Aorta (tissue), 5 donors: Measurements from ENCODE around the gene SEPTIN10. TPM values are rescaled to one million over a fixed set of nuclear protein-coding genes. Genes with fewer than 3 reads are reported as not detected.
A peak's percentile ranks its signal among the peaks of the same experiment; 100 is the strongest.

ENCODE experiments used
- ATAC-seq: fragments of 200-7000 bp; cut with Tn5 transposase; one replicate; pipeline ENCODE4 v1.9.1; 2022; ENCODE audit warnings: moderate library complexity; ENCODE audit not compliant: low FRiP score
- DNase-seq, 2 donors: peaks; one replicate each; pipeline ENCODE4 v3.0.0-alpha.2; 2020
- H3K27ac ChIP-seq, 2 donors: one replicate each; pipeline ENCODE4 v1.5.1; 2013; ENCODE audit warnings: low read length in 2 of 2, mild to moderate bottlenecking in 2 of 2, moderate library complexity in 2 of 2, control low read depth in 1 of 2, inconsistent platforms in 1 of 2, low read depth in 1 of 2
- H3K27me3 ChIP-seq, 2 donors: one replicate each; pipeline ENCODE4 v1.6.1; 2013; ENCODE audit warnings: control low read depth in 1 of 2, low read length in 1 of 2, mild to moderate bottlenecking in 1 of 2, moderate library complexity in 1 of 2; ENCODE audit not compliant: insufficient read depth in 2 of 2, control insufficient read depth in 1 of 2
- H3K36me3 ChIP-seq, 2 donors: one replicate each; pipeline ENCODE4 v1.6.1; 2013; ENCODE audit warnings: control low read depth in 1 of 2, low read length in 1 of 2, mild to moderate bottlenecking in 1 of 2; ENCODE audit not compliant: insufficient read depth in 2 of 2, control insufficient read depth in 1 of 2
- H3K4me1 ChIP-seq, 2 donors: one replicate each; pipeline ENCODE4 v1.6.1; 2013; ENCODE audit warnings: low read length in 2 of 2, control low read depth in 1 of 2, mild to moderate bottlenecking in 1 of 2, moderate library complexity in 1 of 2; ENCODE audit not compliant: insufficient read depth in 2 of 2, control insufficient read depth in 1 of 2
- H3K4me3 ChIP-seq, 2 donors: one replicate each; pipeline ENCODE4 v1.5.1; 2013; ENCODE audit warnings: low read length in 2 of 2, control low read depth in 1 of 2, mild to moderate bottlenecking in 1 of 2
- H3K9me3 ChIP-seq: one replicate; pipeline ENCODE4 v1.6.1; 2013; ENCODE audit warnings: mild to moderate bottlenecking, low read length; ENCODE audit not compliant: control insufficient read depth
- WGBS, 2 donors: extraction: QIAGEN DNeasy Blood & Tissue Kit; methylation state at CpG; one replicate each; pipeline ENCODE4 v1.1.7; 2013; 5-methylcytosine and 5-hydroxymethylcytosine counted together
- intact Hi-C, 2 donors: fragments of 100-400 bp; cut with DNase I; formaldehyde crosslinking; loops; one replicate each; pipeline versions ENCODE4 v1.14.2 to v1.15.0; 2022
- polyA plus RNA-seq, 2 donors: library from polyadenylated mRNA; stranded (reverse); fragments of 200-250 nt; gene quantifications; one replicate each; pipeline ENCODE4 v1.2.3, GENCODE V29; 2013
- total RNA-seq, 2 donors: library from RNA; stranded (reverse); fragmentation: NEBNext Ultra II Directional; extraction: Animal tissue kit (Norgen Biotek cat#: 25700); gene quantifications; one replicate each; pipeline ENCODE4 v1.2.1, GENCODE V29; 2021
- donor health status: healthy with polysubstance abuse.
- donor health status: Bipolar disorder and iron deficiency.
- donor health status: DM: no; HTN: no; CAD: no.
- donor health status: DM: no; HTN: no; CAD: no.
- donor health status: DM: yes; HTN: yes; CAD: no.

The SEPTIN10 gene
- total and polyA plus RNA-seq, 4 donors = 80.3 to 132 (median 107) TPM

GRCh38 chr2:109526442-109526970 is 87.3 kb downstream of the SEPTIN10 start:
- 90 to 94% methylated on average over 11 of the region's 11 CpGs for WGBS, 2 donors
- Histone ChIP-seq H3K27me3 (no peaks in the 10 kb centered on the region), H3K27ac (no peak overlapping the region), H3K9me3 (no peaks in the 10 kb centered on the region), H3K36me3 (no peaks in the 10 kb centered on the region), H3K4me3 (no peak overlapping the region), H3K4me1 (no peaks in the 10 kb centered on the region)
- ATAC-seq (no peak), DNase-seq (no peak)
- intact Hi-C loops = no loop called here

GRCh38 chr2:109525836-109526235 is 87.9 kb downstream of the SEPTIN10 start:
- WGBS, 2 donors = 81 to 82% methylated on average over 4 of the region's 4 CpGs
- Histone ChIP-seq H3K27me3 (no peaks in the 10 kb centered on the region), H3K36me3 (no peaks in the 10 kb centered on the region), H3K27ac (no peak overlapping the region), H3K4me1 (no peaks in the 10 kb centered on the region), H3K9me3 (no peaks in the 10 kb centered on the region), H3K4me3 (no peak overlapping the region)
- DNase-seq (no peak), ATAC-seq (no peak)
- intact Hi-C loops = no loop called here

DNA sequence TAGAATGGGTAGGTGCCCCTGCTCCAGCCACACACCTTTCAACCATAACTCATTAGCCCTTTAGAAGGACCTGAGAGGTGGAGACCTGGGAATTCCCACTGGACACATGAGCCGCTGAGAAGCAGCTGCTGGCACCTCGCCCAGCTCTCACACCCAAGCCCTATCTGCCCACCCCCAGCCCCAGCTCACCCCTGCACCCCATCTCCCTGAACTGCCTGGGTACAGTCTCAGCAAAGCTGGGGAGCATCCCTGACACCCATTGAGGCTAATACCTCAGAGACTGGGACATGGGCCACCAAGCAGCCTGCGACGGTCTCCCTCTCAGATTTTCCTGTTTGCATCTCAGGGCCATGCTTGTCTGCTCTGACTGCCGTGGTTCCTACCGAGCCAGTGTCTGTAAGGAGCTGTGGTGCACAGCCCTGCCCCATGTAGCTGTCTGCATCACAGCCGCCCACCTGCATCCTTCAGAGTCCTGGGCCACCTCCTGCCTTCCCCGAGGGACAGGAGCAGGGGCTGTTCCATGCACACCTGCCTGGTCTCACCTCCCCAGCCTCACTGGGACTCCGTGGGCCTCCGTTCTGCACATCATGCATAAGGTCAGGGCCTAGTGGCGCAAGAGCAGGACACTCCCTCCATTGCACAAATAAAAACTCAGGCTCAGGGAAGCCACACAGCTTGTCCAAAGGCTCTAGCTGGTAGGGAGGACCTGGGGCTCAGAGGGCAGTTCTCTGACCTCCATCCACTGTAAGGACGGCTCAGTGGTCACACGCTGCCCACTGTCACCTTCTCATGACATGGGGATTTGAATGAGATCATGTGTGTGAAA is 90.0 kb downstream of the SEPTIN10 start:
- no peaks in the 10 kb centered on the region for H3K36me3 ChIP-seq
- H3K9me3 ChIP-seq = no peaks in the 10 kb centered on the region
- ATAC-seq (no peak), DNase-seq (no peak)
- H3K4me3 ChIP-seq = no peak overlapping the region
- H3K27ac ChIP-seq = no peak overlapping the region
- WGBS, 2 donors = 89 to 91% methylated on average over 13 of the region's 13 CpGs
- intact Hi-C loops = no loop called here
- no peaks in the 10 kb centered on the region for H3K4me1 ChIP-seq
- H3K27me3 ChIP-seq = no peaks in the 10 kb centered on the region

DNA sequence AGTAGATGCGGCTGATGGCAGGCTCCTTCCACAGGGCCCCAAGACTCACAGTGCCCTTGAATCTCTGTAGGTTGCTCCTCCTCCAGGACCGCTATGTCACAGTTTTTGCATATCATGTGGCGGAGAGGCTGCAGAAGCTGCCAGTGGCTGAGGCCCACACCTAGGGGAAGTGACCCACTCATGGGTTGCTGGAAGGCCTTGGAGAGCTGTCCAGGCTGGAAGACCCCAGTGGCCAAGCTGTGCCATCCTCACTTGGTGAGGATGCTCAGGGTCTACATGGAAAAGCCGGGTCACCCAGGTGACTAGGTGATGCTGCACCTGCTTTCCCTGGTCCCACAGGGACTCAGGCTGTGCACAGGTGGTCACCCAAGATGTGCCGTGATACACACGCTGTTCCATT is 90.6 kb downstream of the SEPTIN10 start:
- Histone ChIP-seq H3K36me3 (no peaks in the 10 kb centered on the region), H3K4me1 (no peaks in the 10 kb centered on the region), H3K4me3 (no peak overlapping the region), H3K9me3 (no peaks in the 10 kb centered on the region), H3K27ac (no peak overlapping the region), H3K27me3 (no peaks in the 10 kb centered on the region)
- no peak for DNase-seq
- 80 to 81% methylated on average over 6 of the region's 6 CpGs for WGBS, 2 donors
- intact Hi-C loops = no loop called here
- ATAC-seq = no peak

GRCh38 chr2:109522063-109522374 is 91.7 kb downstream of the SEPTIN10 start:
- Histone ChIP-seq H3K27ac (no peak overlapping the region), H3K36me3 (no peaks in the 10 kb centered on the region), H3K27me3 (no peaks in the 10 kb centered on the region), H3K4me3 (no peak overlapping the region), H3K9me3 (no peaks in the 10 kb centered on the region), H3K4me1 (no peaks in the 10 kb centered on the region)
- DNase-seq (no peak), ATAC-seq (no peak)
- WGBS, 2 donors = 91 to 96% methylated on average over 7 of the region's 7 CpGs
- intact Hi-C loops = no loop called here

GRCh38 chr2:109521233-109522062 is 92.3 kb downstream of the SEPTIN10 start:
- intact Hi-C loops = no loop called here
- no peaks in the 10 kb centered on the region for H3K36me3 ChIP-seq
- DNase-seq (peak in 1 of 2 donors; percentile 38), ATAC-seq (no peak)
- H3K4me1 ChIP-seq = no peaks in the 10 kb centered on the region
- no peaks in the 10 kb centered on the region for H3K27me3 ChIP-seq
- H3K9me3 ChIP-seq = no peaks in the 10 kb centered on the region
- no peak overlapping the region for H3K4me3 ChIP-seq
- no peak overlapping the region for H3K27ac ChIP-seq
- WGBS, 2 donors = 70 to 74% methylated on average over 20 of the region's 20 CpGs

DNA sequence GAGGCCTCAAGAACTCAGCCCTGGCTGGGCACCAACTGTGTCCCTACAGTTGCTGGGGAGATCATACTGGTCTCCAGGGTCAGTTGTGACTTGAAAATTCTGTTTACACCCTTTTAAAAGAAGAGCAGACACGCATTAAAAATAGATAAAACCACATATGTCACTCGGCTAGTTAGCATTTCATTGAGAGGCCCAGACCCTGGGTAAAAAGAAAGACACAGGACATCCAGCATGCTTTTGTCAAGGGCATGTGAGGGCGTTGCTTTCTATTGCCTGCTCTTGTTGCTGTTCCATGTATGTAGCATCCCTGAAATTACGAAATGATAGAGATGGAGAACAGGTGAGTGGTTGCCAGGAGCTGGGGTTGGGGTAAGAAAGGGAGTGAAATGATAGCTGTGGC is 94.3 kb downstream of the SEPTIN10 start:
- Histone ChIP-seq H3K4me3 (no peak overlapping the region), H3K27ac (no peak overlapping the region), H3K9me3 (no peaks in the 10 kb centered on the region), H3K36me3 (no peaks in the 10 kb centered on the region), H3K4me1 (no peaks in the 10 kb centered on the region), H3K27me3 (no peaks in the 10 kb centered on the region)
- intact Hi-C loops = no loop called here
- no peak for ATAC-seq
- no peak for DNase-seq
- WGBS, 2 donors = 93% methylated on average over 4 of the region's 4 CpGs

- DNase-seq (no peak), ATAC-seq (no peak)
- H3K4me3 ChIP-seq = no peak overlapping the region
- no peaks in the 10 kb centered on the region for H3K4me1 ChIP-seq
- H3K27ac ChIP-seq = no peak overlapping the region
- intact Hi-C loops = no loop called here
- H3K9me3 ChIP-seq = no peaks in the 10 kb centered on the region
- H3K36me3 ChIP-seq = no peaks in the 10 kb centered on the region
- WGBS, 2 donors = 86% methylated on average over 26 of the region's 26 CpGs
- no peaks in the 10 kb centered on the region for H3K27me3 ChIP-seq
Observed at GRCh38 chr2:109517118-109517889, 96.5 kb downstream of the SEPTIN10 start.
